HK-2 (cell line): ENCODE data around the gene PAF1.

Source experiments
- DNase-seq: peaks from one replicate; pipeline ENCODE4 v3.0.0-alpha.2; 2018; ENCODE audit not compliant: unreplicated experiment

The PAF1 gene

GRCh38 chr19:39390751-39391437 is at the start of gene PAF1, which contains the start of gene MED29:
PAF1 (minus strand) TSS chr19:39391106; CDS start chr19:39390864, 242 bp downstream.
MED29 (plus strand) TSS chr19:39391378; CDS start chr19:39391423, 45 bp downstream.
- DNase-seq = peak; percentile 97

- no peak for DNase-seq
Observed at GRCh38 chr19:39438270-39438934, 47.5 kb upstream of the PAF1 start.

- no peak for DNase-seq
Observed at GRCh38 chr19:39436350-39436716, 45.4 kb upstream of the PAF1 start.

- DNase-seq = peak; percentile 98
Observed at GRCh38 chr19:39435499-39436349, 44.8 kb upstream of the PAF1 start, which contains the start of gene RPS16. RPS16 (minus strand) TSS chr19:39435949; CDS start chr19:39435895, 54 bp downstream.

GRCh38 chr19:39434123-39435076 is 43.5 kb upstream of the PAF1 start:
- DNase-seq = no peak

GRCh38 chr19:39433480-39434079 is 42.7 kb upstream of the PAF1 start:
- no peak for DNase-seq

- DNase-seq = no peak
Observed at GRCh38 chr19:39432677-39433025, 41.7 kb upstream of the PAF1 start.

GRCh38 chr19:39430675-39431593 is 40.0 kb upstream of the PAF1 start:
- DNase-seq = peak; percentile 81

GRCh38 chr19:39428283-39429112 is 37.6 kb upstream of the PAF1 start:
- peak; percentile 81 for DNase-seq

GRCh38 chr19:39427707-39428106 is 36.8 kb upstream of the PAF1 start:
- DNase-seq = no peak

- DNase-seq = no peak
Observed at GRCh38 chr19:39426170-39426569, 35.3 kb upstream of the PAF1 start.

GRCh38 chr19:39425744-39426143 is 34.8 kb upstream of the PAF1 start:
- DNase-seq = no peak

- no peak for DNase-seq
Observed at GRCh38 chr19:39424934-39425333, 34.0 kb upstream of the PAF1 start.

- DNase-seq = no peak
Observed at GRCh38 chr19:39423258-39424086, 32.6 kb upstream of the PAF1 start.

- no peak for DNase-seq
Observed at GRCh38 chr19:39422020-39422419, 31.1 kb upstream of the PAF1 start.

- DNase-seq = no peak
Observed at GRCh38 chr19:39420769-39421168, 29.9 kb upstream of the PAF1 start.

GRCh38 chr19:39419003-39419402 is 28.1 kb upstream of the PAF1 start:
- DNase-seq = no peak
